Right ventricle myocardium superior (tissue), 1 donor: Measurements from ENCODE around the gene LRP5. TPM values are rescaled to one million over a fixed set of nuclear protein-coding genes. Genes with fewer than 3 reads are reported as not detected.

Source experiments
- ATAC-seq: fragments of 200-7000 bp; cut with Tn5 transposase; one replicate; pipeline ENCODE4 v1.9.1; 2020; ENCODE audit warnings: mild to moderate bottlenecking; ENCODE audit not compliant: poor library complexity
- DNase-seq: peaks from one replicate; pipeline ENCODE4 v3.0.0-alpha.2; 2020
- intact Hi-C: fragments of 100-400 bp; cut with DNase I; formaldehyde crosslinking; loops from one replicate; pipeline ENCODE4 v1.11.2; 2022
- total RNA-seq: library from RNA; stranded (reverse); fragmentation: NEBNext Ultra II Directional; extraction: Animal tissue kit (Norgen Biotek cat#: 25700); gene quantifications from one replicate; pipeline ENCODE4 v1.2.1, GENCODE V29; 2021
- donor health status: DM: no; HTN: yes; CAD: no; lungs with severe emphysema.

LRP5 gene
- total RNA-seq, 1 donor from 2014 or later = 49.8 TPM

- intact Hi-C loops = no loop called here
- no peak for ATAC-seq
- no peak for DNase-seq
Observed at GRCh38 chr11:68351450-68352275, 39.3 kb downstream of the LRP5 start.

GRCh38 chr11:68352591-68352990 is 40.2 kb downstream of the LRP5 start:
- ATAC-seq = no peak
- DNase-seq = no peak
- intact Hi-C loops = no loop called here

- ATAC-seq (no peak), DNase-seq (no peak)
- intact Hi-C loops = no loop called here
Observed at GRCh38 chr11:68353118-68353517, 40.7 kb downstream of the LRP5 start.

- DNase-seq (no peak), ATAC-seq (peak; percentile 4)
Observed at GRCh38 chr11:68353669-68354068, 41.3 kb downstream of the LRP5 start.

GRCh38 chr11:68354148-68354872 is 41.9 kb downstream of the LRP5 start:
- DNase-seq (peak; percentile 91), ATAC-seq (peak; percentile 88)
- intact Hi-C loops = no loop called here

More at GRCh38 chr11:68353669-68354068, 41.3 kb downstream of the LRP5 start:
- intact Hi-C loops = no loop called here

- intact Hi-C loops = no loop called here
- ATAC-seq = no peak
- no peak for DNase-seq
Observed at GRCh38 chr11:68355471-68355870, 43.1 kb downstream of the LRP5 start.

- ATAC-seq (no peak), DNase-seq (no peak)
- intact Hi-C loops = no loop called here
Observed at GRCh38 chr11:68357568-68357967, 45.2 kb downstream of the LRP5 start.

- ATAC-seq (no peak), DNase-seq (no peak)
- intact Hi-C loops = no loop called here
Observed at GRCh38 chr11:68358416-68358815, 46.0 kb downstream of the LRP5 start.

- no peak for ATAC-seq
- intact Hi-C loops = no loop called here
- DNase-seq = no peak
Observed at GRCh38 chr11:68361702-68362101, 49.3 kb downstream of the LRP5 start.

- intact Hi-C loops = no loop called here
- DNase-seq = no peak
Observed at GRCh38 chr11:68362801-68363379, 50.5 kb downstream of the LRP5 start.

GRCh38 chr11:68363776-68364175 is 51.4 kb downstream of the LRP5 start:
- intact Hi-C loops = no loop called here
- DNase-seq = no peak
- ATAC-seq = no peak

More at GRCh38 chr11:68362801-68363379, 50.5 kb downstream of the LRP5 start:
- no peak for ATAC-seq

- DNase-seq (no peak), ATAC-seq (no peak)
- intact Hi-C loops = no loop called here
Observed at GRCh38 chr11:68364581-68364980, 52.2 kb downstream of the LRP5 start.

- ATAC-seq (no peak), DNase-seq (no peak)
- intact Hi-C loops = no loop called here
Observed at GRCh38 chr11:68365943-68366435, 53.6 kb downstream of the LRP5 start.

GRCh38 chr11:68367252-68367651 is 54.9 kb downstream of the LRP5 start:
- DNase-seq = no peak
- ATAC-seq = no peak
- intact Hi-C loops = no loop called here

- DNase-seq (no peak), ATAC-seq (no peak)
- intact Hi-C loops = loop anchor here (5.0 kb wide), 1 partner anchor 32 kb away; no protein-coding TSS in a partner anchor
Observed at GRCh38 chr11:68369756-68370155, 57.4 kb downstream of the LRP5 start.

GRCh38 chr11:68370211-68371111 is 58.1 kb downstream of the LRP5 start:
- ATAC-seq = peak; percentile 58
- intact Hi-C loops = loop anchor here (5.0 kb wide), 1 partner anchor 33 kb away; no protein-coding TSS in a partner anchor
- DNase-seq = peak; percentile 66

GRCh38 chr11:68371171-68372041 is 59.0 kb downstream of the LRP5 start:
- DNase-seq (peak; percentile 72), ATAC-seq (peak; percentile 57)
- intact Hi-C loops = loop anchor here (5.0 kb wide), 1 partner anchor 34 kb away; no protein-coding TSS in a partner anchor
